ENCODE results near the gene TSPAN12. TPM values are rescaled to one million over a fixed set of nuclear protein-coding genes. Genes with fewer than 3 reads are reported as not detected.

TSPAN12 gene
- total RNA-seq, 1 experiment from 2014 or later: 7.4 TPM

GRCh38 chr7:120856198-120856597, 1.7 kb downstream of the TSPAN12 start:
- TF ChIP-seq RAD21 (IDR thresholded peaks at IDR 0.05; ENCODE audit: low read depth): no peak
- TF ChIP-seq SP1 (IDR thresholded peaks at IDR 0.05; ENCODE audit: low read depth): no peak
- no peak for TF ChIP-seq EZH2 (IDR thresholded peaks at IDR 0.05)
- TF ChIP-seq JUND (IDR thresholded peaks at IDR 0.05): no peak
- TF ChIP-seq, protein P1, sequence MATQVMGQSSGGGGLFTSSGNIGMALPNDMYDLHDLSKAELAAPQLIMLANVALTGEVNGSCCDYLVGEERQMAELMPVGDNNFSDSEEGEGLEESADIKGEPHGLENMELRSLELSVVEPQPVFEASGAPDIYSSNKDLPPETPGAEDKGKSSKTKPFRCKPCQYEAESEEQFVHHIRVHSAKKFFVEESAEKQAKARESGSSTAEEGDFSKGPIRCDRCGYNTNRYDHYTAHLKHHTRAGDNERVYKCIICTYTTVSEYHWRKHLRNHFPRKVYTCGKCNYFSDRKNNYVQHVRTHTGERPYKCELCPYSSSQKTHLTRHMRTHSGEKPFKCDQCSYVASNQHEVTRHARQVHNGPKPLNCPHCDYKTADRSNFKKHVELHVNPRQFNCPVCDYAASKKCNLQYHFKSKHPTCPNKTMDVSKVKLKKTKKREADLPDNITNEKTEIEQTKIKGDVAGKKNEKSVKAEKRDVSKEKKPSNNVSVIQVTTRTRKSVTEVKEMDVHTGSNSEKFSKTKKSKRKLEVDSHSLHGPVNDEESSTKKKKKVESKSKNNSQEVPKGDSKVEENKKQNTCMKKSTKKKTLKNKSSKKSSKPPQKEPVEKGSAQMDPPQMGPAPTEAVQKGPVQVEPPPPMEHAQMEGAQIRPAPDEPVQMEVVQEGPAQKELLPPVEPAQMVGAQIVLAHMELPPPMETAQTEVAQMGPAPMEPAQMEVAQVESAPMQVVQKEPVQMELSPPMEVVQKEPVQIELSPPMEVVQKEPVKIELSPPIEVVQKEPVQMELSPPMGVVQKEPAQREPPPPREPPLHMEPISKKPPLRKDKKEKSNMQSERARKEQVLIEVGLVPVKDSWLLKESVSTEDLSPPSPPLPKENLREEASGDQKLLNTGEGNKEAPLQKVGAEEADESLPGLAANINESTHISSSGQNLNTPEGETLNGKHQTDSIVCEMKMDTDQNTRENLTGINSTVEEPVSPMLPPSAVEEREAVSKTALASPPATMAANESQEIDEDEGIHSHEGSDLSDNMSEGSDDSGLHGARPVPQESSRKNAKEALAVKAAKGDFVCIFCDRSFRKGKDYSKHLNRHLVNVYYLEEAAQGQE (IDR thresholded peaks at IDR 0.05; ENCODE audit: low read depth): no peak
- no peak for TF ChIP-seq MAX (IDR thresholded peaks at IDR 0.05)
- no peak for TF ChIP-seq EZH2phosphoT487 (IDR thresholded peaks at IDR 0.05; ENCODE audit: borderline replicate concordance)
- TF ChIP-seq CEBPB (IDR thresholded peaks at IDR 0.05; ENCODE audit: low read depth): no peak
- no peak for TF ChIP-seq ELF1 (IDR thresholded peaks at IDR 0.05; ENCODE audit: borderline replicate concordance, low read depth)
- TF ChIP-seq ZBTB33 (IDR thresholded peaks at IDR 0.05; ENCODE audit: extremely low read depth, insufficient replicate concordance, low read length): no peak
- TF ChIP-seq POLR2A (IDR thresholded peaks at IDR 0.05; ENCODE audit: borderline replicate concordance, extremely low read depth, insufficient read depth, insufficient read length): no peak
- no peak for TF ChIP-seq SIN3A (IDR thresholded peaks at IDR 0.05; ENCODE audit: low read depth)
- no peak for TF ChIP-seq CTCF (IDR thresholded peaks at IDR 0.05 in 2 of 3, conservative IDR thresholded peaks at IDR 0.05 in 1 of 3; ENCODE audit: borderline replicate concordance in 1 of 3, insufficient read depth in 1 of 3, low read depth in 2 of 3, low read length in 2 of 3)
- no peak for TF ChIP-seq ZFX (IDR thresholded peaks at IDR 0.05)
- TF ChIP-seq ATF3 (IDR thresholded peaks at IDR 0.05): no peak
- CTCF ChIA-PET: no interaction called here
- POLR2A ChIA-PET: interaction anchor here (0.6 kb wide), 1 partner anchor 178 kb away, joined by 3 read pairs; no protein-coding TSS in a partner anchor
- Histone ChIP-seq H4K20me1 (ENCODE audit: insufficient read depth) (no peaks in the 10 kb centered on the region), H3K36me3 (ENCODE audit: control insufficient read depth in 1 of 2, insufficient read depth in 2 of 2, low read length in 2 of 2) (no peaks in the 10 kb centered on the region), H3K79me2 (ENCODE audit: insufficient read depth, low read length) (no peaks in the 10 kb centered on the region), H3K4me1 (ENCODE audit: control insufficient read depth in 1 of 2, insufficient read depth in 2 of 2, low read length in 2 of 2) (peaks cover 0 to 18% of the 10 kb centered on the region in 2 experiments; a peak in 3 of 4 replicates), H3K4me2 (ENCODE audit: low read length) (peak overlapping the region; percentile 92), H3K9me2 (ENCODE audit: insufficient read depth) (no peaks in the 10 kb centered on the region), H3K27ac (ENCODE audit: low read depth, low read length) (no peak overlapping the region), H3K4me3 (replicated peaks in 1 of 2; ENCODE audit: low read depth in 1 of 2, low read length in 2 of 2) (peak overlapping the region in 1 of 2 experiments; percentile 70; a peak in 2 of 4 replicates), H3K27me3 (ENCODE audit: insufficient read depth, low read length) (no peaks in the 10 kb centered on the region), H3K9me3 (ENCODE audit: control insufficient read depth in 1 of 2, insufficient read depth in 1 of 2, low read depth in 1 of 2, low read length in 2 of 2) (no peaks in the 10 kb centered on the region), H2AFZ (ENCODE audit: low read depth, low read length, poor library complexity, severe bottlenecking) (no peak overlapping the region), H3K9ac (ENCODE audit: low read length) (no peak overlapping the region)
- intact Hi-C loops (cut with micrococcal nuclease): no loop called here
- DNase-seq (ENCODE audit: low read depth, low spot score) (no peak), ATAC-seq (no peak)
- BruUV-seq (replicated peaks): no TSS peak
- RAD21 ChIA-PET (ENCODE audit: low non-redundant PET in 1 of 2, low total read pairs in 2 of 2, uncharacterized antibody in 2 of 2, unreplicated experiment in 2 of 2): no interaction called here
